Measurements from ENCODE around the gene THADA. TPM values are rescaled to one million over a fixed set of nuclear protein-coding genes. Genes with fewer than 3 reads are reported as not detected.

Gene THADA
- total RNA-seq, 2 donors from 2014 or later = 39.5 to 46.3 TPM

DNA sequence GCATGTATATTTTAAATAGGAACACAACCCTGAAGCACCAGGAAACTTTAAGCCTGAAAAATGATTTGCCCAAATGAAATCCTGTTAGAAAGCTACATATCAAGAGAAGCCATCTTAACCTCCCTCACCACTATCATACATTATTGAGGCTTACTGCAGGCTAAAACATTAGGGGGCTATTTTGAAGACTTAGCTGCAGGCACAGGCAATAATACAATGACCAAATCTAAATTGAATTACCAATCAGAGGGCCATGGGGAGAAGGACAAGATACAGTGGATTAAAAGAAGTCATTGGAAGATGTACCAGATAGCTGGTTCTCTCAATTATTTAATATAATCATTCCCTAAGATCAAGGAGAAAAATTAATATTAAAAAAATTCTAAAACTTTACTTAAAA lies 73.7 kb downstream of the THADA start:
- Mint-ChIP-seq H3K27me3 (ENCODE audit: low read depth) (no peaks in the 10 kb centered on the region), H3K9me3 (peaks cover 9 to 15% of the 10 kb centered on the region in 2 donors), H3K27ac (no peak overlapping the region), H3K36me3 (ENCODE audit: insufficient read depth in 2 of 2) (peaks cover 16 to 24% of the 10 kb centered on the region in 2 donors), H3K4me3 (no peak overlapping the region), H3K4me1 (ENCODE audit: low read depth) (peaks cover 28% of the 10 kb centered on the region)
- ATAC-seq (replicated peaks in 1 of 2) (no peak), DNase-seq (no peak)

DNA sequence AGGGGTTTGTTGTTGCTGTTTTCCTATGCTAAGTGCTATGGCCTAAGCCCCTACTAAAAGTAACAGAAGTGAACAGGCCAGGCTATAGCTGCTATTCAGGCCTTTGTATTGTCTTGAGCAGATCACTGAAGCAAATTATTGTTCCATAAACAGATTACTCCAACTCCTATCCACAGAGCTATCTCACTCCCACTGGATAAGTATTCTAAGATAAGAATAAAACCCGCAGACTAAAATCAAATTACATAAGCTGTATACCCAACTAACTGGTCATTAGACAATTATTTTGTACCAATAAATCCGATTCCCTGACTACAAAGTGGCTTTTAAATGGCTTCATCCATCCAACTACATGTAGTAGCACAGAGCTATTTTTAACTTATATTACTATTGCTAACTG lies 74.3 kb downstream of the THADA start:
- H3K9me3 Mint-ChIP-seq = peaks cover 9 to 15% of the 10 kb centered on the region in 2 donors
- peaks cover 28% of the 10 kb centered on the region for H3K4me1 Mint-ChIP-seq (ENCODE audit: low read depth)
- DNase-seq = no peak
- no peak overlapping the region for H3K4me3 Mint-ChIP-seq
- ATAC-seq (replicated peaks in 1 of 2) = no peak
- H3K27ac Mint-ChIP-seq = no peak overlapping the region
- no peaks in the 10 kb centered on the region for H3K27me3 Mint-ChIP-seq (ENCODE audit: low read depth)
- peaks cover 16 to 21% of the 10 kb centered on the region in 2 donors for H3K36me3 Mint-ChIP-seq (ENCODE audit: insufficient read depth in 2 of 2)

DNA sequence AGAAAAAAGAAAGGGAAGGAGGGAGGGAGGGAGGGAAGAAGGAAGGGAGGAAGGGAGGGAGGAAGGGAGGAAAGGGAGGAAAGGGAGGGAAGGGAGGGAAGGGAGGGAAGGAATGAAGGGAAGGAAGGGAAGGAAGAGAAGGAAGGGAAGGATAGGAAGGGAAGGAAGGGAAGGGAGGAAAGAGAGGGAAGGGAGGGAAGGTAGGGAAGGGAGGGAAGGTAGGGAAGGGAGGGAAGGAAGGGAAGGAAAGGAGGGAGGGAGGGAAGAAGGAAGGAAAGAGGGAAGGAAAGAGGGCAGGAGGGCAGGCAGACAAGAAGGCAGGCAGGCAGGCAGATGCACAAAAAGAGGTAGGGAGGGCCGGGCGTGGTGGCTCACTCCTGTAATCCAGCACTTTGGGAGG lies 74.9 kb downstream of the THADA start:
- Mint-ChIP-seq H3K36me3 (ENCODE audit: insufficient read depth in 2 of 2) (peaks cover 12 to 14% of the 10 kb centered on the region in 2 donors), H3K27me3 (ENCODE audit: low read depth) (no peaks in the 10 kb centered on the region), H3K9me3 (peaks cover 9 to 11% of the 10 kb centered on the region in 2 donors), H3K4me1 (ENCODE audit: low read depth) (peaks cover 34% of the 10 kb centered on the region), H3K27ac (no peak overlapping the region), H3K4me3 (no peak overlapping the region)
- DNase-seq (no peak), ATAC-seq (replicated peaks in 1 of 2) (no peak)

DNA sequence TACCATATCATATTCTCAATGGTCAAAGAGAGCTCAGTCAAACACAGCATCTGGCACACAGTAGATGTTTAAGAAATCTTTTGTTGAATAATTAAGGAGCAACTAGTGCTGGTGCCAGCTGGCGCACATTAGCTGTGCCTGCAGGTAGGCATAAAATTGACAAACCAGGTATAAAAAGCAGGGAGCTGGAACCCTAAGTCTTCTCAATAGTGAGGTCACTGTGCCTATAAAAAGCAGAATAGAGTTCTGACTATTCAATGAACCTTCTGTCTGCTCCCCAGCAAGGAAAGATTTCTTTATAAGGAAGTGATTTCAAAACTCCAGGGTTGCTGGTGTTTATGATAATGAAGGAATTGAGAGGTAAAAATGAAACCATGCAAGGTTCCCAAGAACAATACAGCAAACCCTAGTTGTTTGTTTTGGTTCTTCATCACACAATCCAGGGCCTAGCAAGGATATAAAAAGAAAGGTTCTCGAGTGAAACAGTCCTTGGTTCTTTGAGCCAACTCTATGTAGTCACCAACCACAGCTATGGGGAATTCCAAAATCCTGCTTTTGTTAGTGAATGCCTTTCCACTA lies 76.1 kb downstream of the THADA start:
- Mint-ChIP-seq H3K36me3 (ENCODE audit: insufficient read depth in 2 of 2) (peaks cover under 1 to 3% of the 10 kb centered on the region in 2 donors), H3K4me1 (ENCODE audit: low read depth) (peaks cover 33% of the 10 kb centered on the region), H3K27ac (peak overlapping the region; percentile 53), H3K4me3 (peak overlapping the region in 1 of 2 donors; percentile 44), H3K9me3 (peaks cover under 1% of the 10 kb centered on the region in 2 donors), H3K27me3 (ENCODE audit: low read depth) (no peaks in the 10 kb centered on the region)
- DNase-seq = no peak
- ATAC-seq (replicated peaks in 1 of 2) = peak; percentile 36 to 57

DNA sequence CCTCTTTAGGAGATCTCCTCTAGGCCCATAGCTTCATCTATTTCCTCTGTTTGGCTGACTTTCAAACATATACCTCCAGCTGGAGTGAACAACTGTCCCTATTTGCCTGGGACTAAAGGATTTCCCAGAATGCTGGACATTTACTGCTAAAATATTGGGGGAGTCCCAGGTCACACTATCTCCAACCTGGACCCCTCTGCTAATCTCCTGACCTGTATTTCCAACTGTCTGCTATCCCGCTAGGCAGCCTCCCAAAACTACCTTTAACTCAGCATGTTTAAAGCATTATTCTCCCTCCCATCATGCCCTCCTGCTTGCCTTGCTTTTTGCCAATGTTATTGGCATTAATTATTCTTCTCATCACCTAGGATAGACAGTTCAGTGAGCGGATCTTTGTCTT lies 77.1 kb downstream of the THADA start:
- ATAC-seq (replicated peaks in 1 of 2) (no peak), DNase-seq (no peak)
- Mint-ChIP-seq H3K4me3 (no peak overlapping the region), H3K27me3 (ENCODE audit: low read depth) (no peaks in the 10 kb centered on the region), H3K36me3 (ENCODE audit: insufficient read depth in 2 of 2) (peaks cover 0 to 2% of the 10 kb centered on the region in 2 donors), H3K9me3 (no peaks in the 10 kb centered on the region), H3K4me1 (ENCODE audit: low read depth) (peaks cover 32% of the 10 kb centered on the region), H3K27ac (peak overlapping the region; percentile 73)

DNA sequence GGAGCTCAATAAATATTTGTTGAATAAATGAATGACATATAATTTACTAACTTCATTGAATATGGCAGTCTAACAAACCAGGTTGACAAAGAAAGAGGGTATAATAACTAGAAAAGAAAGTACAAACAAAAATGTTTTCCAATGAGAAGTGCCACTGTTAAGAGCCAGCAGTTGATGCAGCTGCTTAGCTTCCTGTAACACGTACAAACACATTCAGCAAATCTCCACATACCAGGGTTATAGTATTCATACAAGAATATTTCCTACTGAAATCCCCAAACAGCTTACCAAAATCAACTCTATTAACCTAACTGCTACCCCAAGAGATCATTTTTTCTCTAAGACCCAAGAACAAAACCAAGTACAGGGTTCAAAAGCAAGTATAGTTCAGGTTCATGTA lies 77.7 kb downstream of the THADA start:
- H3K27ac Mint-ChIP-seq = peak overlapping the region; percentile 73
- H3K36me3 Mint-ChIP-seq (ENCODE audit: insufficient read depth in 2 of 2) = peaks cover 0 to 3% of the 10 kb centered on the region in 2 donors
- H3K27me3 Mint-ChIP-seq (ENCODE audit: low read depth) = no peaks in the 10 kb centered on the region
- ATAC-seq (replicated peaks in 1 of 2) (no peak), DNase-seq (no peak)
- H3K9me3 Mint-ChIP-seq = no peaks in the 10 kb centered on the region
- H3K4me3 Mint-ChIP-seq = peak overlapping the region in 1 of 2 donors; percentile 34
- peaks cover 32% of the 10 kb centered on the region for H3K4me1 Mint-ChIP-seq (ENCODE audit: low read depth)

DNA sequence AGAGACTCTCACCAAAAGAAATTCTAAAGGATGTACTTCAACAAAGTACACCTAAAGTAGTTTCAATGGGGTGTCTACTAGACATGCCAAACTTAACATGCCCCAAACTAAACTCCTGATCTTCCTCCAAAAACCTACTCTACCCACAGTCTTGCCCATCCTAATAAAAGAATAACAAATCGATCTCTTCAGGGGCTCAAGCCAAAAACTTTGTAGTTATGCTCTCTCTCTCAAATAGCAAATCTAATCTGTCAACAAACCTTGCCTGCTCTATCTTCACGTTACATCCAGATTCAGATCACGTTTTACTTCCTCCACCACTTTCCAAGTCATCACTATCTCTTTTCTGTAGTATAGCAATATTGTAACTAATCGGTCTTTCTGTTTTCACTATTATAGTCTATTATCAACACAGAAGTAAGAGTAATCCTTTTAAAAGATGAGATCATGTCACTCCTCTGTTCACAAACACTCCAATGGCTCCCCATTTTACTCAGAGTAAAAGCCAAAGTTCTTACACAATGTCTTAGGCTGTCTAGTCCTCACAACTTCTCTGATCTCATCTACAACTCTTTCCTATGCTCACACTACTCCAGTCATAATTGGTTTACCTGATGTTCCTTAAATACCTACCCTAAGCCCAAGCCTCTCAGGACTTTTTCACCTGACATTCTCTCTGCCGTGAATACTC lies 79.9 kb downstream of the THADA start:
- peak overlapping the region; percentile 3 for H3K27ac Mint-ChIP-seq
- peaks cover 3 to 15% of the 10 kb centered on the region in 2 donors for H3K36me3 Mint-ChIP-seq (ENCODE audit: insufficient read depth in 2 of 2)
- no peak for DNase-seq
- no peaks in the 10 kb centered on the region for H3K27me3 Mint-ChIP-seq (ENCODE audit: low read depth)
- H3K9me3 Mint-ChIP-seq = no peaks in the 10 kb centered on the region
- ATAC-seq (replicated peaks in 1 of 2) = peak; percentile 74 to 80
- peaks cover 39% of the 10 kb centered on the region for H3K4me1 Mint-ChIP-seq (ENCODE audit: low read depth)
- H3K4me3 Mint-ChIP-seq = peak overlapping the region in 1 of 2 donors; percentile 47

DNA sequence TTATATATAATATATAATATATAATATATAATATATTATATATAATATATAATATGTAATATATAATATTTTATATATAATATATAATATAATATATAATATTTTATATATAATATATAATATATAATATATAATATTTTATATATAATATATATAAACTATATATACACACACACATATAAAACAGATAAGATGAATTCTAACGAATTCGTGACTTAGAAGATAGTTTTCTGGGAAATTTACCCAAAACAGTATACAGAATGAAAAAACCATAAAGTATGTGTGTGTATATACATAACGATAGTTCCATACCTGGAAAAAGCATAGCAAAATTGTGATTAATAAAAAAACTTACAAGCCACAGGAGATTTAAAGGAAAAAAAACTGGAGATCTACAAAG lies 80.6 kb downstream of the THADA start:
- H3K27me3 Mint-ChIP-seq (ENCODE audit: low read depth) = no peaks in the 10 kb centered on the region

DNA sequence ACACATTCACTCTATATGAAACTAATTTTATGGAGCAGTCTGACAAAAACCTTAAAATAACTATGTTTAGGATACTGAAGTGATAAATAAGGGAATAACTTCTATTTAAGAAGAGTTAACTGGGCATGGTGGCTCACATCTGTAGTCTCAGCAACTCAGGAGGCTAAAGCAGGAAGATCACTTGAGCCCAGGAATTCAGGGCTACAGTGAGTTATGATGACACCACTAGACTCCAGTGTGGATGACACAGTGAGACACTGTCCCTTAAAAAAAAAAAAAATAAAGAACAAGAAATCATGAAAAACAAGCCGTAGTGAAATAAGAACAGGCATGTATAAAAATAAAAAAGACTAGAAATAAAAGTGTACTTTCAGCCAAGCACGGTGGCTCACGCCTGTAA lies 82.0 kb downstream of the THADA start:
- H3K4me3 Mint-ChIP-seq = no peak overlapping the region
- H3K9me3 Mint-ChIP-seq = no peaks in the 10 kb centered on the region
- DNase-seq = no peak
- peaks cover 3 to 15% of the 10 kb centered on the region in 2 donors for H3K36me3 Mint-ChIP-seq (ENCODE audit: insufficient read depth in 2 of 2)
- H3K27ac Mint-ChIP-seq = no peak overlapping the region
- H3K4me1 Mint-ChIP-seq (ENCODE audit: low read depth) = peaks cover 37% of the 10 kb centered on the region
- ATAC-seq (replicated peaks in 1 of 2) = peak in 1 of 2 donors; percentile 6
- no peaks in the 10 kb centered on the region for H3K27me3 Mint-ChIP-seq (ENCODE audit: low read depth)

More for the DNA sequence above, 80.6 kb downstream of the THADA start:
- H3K27ac Mint-ChIP-seq = no peak overlapping the region
- DNase-seq = no peak
- H3K36me3 Mint-ChIP-seq (ENCODE audit: insufficient read depth in 2 of 2) = peaks cover 3 to 15% of the 10 kb centered on the region in 2 donors
- H3K9me3 Mint-ChIP-seq = no peaks in the 10 kb centered on the region
- no peak overlapping the region for H3K4me3 Mint-ChIP-seq
- H3K4me1 Mint-ChIP-seq (ENCODE audit: low read depth) = peaks cover 39% of the 10 kb centered on the region
- ATAC-seq (replicated peaks in 1 of 2) = no peak

DNA sequence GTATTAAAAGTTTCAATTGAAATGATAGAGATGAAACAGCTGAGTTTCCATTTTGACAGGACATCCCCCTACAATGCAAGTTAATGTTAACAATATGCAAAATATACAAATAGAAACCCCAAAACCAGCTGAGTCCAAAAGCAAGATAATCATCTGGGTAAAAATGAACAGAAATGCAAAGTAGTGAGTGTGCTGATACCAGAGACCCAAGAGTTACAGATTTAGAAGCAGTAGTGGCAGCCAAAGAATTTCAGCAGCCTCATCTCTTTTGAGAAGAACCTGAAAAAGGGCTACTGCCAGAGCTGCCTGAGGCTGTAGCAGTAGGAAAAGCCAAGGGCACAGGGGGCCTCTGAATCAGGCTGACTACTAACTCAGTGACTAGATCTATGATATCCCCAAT lies 82.6 kb downstream of the THADA start:
- Mint-ChIP-seq H3K36me3 (ENCODE audit: insufficient read depth in 2 of 2) (peaks cover 3 to 15% of the 10 kb centered on the region in 2 donors), H3K4me1 (ENCODE audit: low read depth) (peaks cover 39% of the 10 kb centered on the region)

DNA sequence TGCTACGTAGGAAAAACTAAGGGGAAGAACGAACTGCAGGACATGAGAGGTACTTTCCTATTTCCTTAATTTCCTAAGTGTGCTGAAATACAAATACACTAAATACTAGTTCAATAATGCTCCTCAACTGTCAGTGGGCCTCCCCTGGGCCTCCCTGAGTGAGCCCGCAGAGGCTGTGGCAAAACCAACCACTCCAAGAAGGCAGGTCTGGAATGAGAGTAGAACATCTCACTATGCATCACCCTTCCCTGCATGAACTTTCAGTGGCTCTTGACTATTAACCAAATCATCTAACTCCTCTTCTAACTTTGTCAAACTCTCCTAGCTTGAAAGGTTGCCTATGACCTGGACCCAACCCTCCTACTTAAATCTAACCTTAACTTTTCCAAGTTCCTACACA lies 84.6 kb downstream of the THADA start:
- Mint-ChIP-seq H3K27me3 (ENCODE audit: low read depth) (no peaks in the 10 kb centered on the region), H3K4me1 (ENCODE audit: low read depth) (peaks cover 39% of the 10 kb centered on the region), H3K27ac (no peak overlapping the region), H3K9me3 (no peaks in the 10 kb centered on the region), H3K4me3 (no peak overlapping the region), H3K36me3 (ENCODE audit: insufficient read depth in 2 of 2) (peaks cover 6 to 19% of the 10 kb centered on the region in 2 donors)
- DNase-seq (peak in 1 of 2 donors; percentile 18), ATAC-seq (replicated peaks in 1 of 2) (peak in 1 of 2 donors; percentile 36)

More for the DNA sequence above, 82.6 kb downstream of the THADA start:
- Mint-ChIP-seq H3K27ac (peak overlapping the region; percentile 70), H3K4me3 (no peak overlapping the region), H3K27me3 (ENCODE audit: low read depth) (no peaks in the 10 kb centered on the region), H3K9me3 (no peaks in the 10 kb centered on the region)
- ATAC-seq (replicated peaks in 1 of 2) = no peak
- no peak for DNase-seq

DNA sequence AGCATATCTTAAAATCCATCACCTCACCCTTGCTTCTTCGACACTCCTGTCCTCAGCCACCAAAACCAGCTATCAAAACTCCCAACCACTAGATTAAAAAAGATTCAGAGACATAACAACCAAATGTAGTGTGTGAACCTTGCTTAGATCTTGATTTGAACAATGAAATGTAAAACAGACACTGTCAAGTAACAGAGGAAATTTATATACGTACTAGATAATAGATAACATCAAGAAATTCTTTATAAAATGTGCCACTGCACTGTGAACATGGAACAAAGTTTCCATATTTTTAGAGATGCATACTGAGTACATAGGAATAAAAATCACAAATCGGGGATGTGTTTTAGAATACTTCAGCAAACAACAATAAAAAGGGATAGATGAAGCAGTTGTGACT lies 86.0 kb downstream of the THADA start:
- ATAC-seq (replicated peaks in 1 of 2) (no peak), DNase-seq (no peak)
- Mint-ChIP-seq H3K9me3 (no peaks in the 10 kb centered on the region), H3K36me3 (ENCODE audit: insufficient read depth in 2 of 2) (peaks cover 6 to 20% of the 10 kb centered on the region in 2 donors), H3K27me3 (ENCODE audit: low read depth) (no peaks in the 10 kb centered on the region), H3K4me3 (peak overlapping the region in 1 of 2 donors; percentile 26), H3K27ac (peak overlapping the region; percentile 40), H3K4me1 (ENCODE audit: low read depth) (peaks cover 32% of the 10 kb centered on the region)

DNA sequence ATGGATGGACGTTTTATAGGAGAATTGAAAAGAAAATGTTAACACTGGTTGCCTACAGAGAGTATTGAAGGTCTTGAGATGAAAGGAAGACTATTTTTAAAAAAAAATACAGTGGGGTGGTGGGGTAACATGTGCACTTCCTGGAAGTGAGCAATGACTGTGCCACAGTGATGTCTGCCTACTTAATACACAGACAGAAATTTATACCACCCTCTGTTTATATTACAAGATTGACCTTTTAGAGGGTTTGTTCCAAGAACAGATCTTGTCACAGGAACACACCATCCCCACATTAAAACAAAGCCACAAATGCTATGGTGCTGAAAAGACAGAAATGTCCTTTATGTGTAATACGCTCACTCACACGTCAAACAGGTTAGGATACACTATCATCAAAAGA lies 87.6 kb downstream of the THADA start:
- H3K27ac Mint-ChIP-seq = peak overlapping the region; percentile 88
- DNase-seq = peak in 1 of 2 donors; percentile 6
- peak; percentile 72 to 82 for ATAC-seq (replicated peaks in 1 of 2)
- H3K4me1 Mint-ChIP-seq (ENCODE audit: low read depth) = peaks cover 32% of the 10 kb centered on the region
- H3K36me3 Mint-ChIP-seq (ENCODE audit: insufficient read depth in 2 of 2) = peaks cover 6 to 17% of the 10 kb centered on the region in 2 donors
- H3K9me3 Mint-ChIP-seq = no peaks in the 10 kb centered on the region
- H3K4me3 Mint-ChIP-seq = peak overlapping the region; percentile 7 to 27
- H3K27me3 Mint-ChIP-seq (ENCODE audit: low read depth) = no peaks in the 10 kb centered on the region

Measured in activated T-cell treated with anti-CD3 and anti-CD28 coated beads, Interleukin-2, amount 50 U/mL, for 72 hours (primary cell).